ENCODE measurements around the gene NOL4.

Gene NOL4

DNA sequence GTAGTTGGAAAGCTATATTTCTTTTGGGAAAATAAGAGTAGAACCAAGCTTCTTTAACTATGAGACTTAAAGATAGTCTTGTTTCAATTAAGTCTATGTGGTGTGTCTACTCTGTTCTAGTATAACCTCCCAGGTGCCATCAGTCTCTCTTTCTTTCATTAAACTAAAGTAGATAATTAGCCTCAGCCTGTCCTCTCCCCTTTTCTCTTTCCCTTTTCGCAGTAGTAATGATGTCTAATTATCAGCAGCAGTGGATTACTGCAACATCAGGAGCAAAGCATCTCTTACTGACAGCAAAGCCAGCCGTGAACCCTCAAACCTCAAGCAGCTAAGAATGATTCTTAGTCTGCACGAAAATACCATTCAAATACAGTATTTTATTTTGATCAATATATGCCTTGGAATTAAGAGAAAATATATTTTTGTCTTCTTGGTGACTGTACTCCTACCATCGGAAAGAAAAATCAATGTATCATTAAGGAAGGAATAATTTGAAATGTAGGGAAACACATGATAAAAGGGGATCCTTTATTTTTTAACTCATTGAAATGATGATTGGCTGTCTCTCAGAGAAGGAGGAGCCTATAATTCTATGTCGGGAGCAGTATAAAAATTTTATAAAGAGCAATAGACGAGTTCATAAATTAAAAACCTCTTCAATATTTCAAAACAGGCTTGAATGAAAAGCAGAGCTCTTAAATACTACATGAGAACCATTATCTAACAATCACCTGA is 4.5 kb downstream of the NOL4 start:
- Histone ChIP-seq H3K4me3 (no peak overlapping the region), H3K27ac (no peak overlapping the region)
- TF ChIP-seq, protein P1, sequence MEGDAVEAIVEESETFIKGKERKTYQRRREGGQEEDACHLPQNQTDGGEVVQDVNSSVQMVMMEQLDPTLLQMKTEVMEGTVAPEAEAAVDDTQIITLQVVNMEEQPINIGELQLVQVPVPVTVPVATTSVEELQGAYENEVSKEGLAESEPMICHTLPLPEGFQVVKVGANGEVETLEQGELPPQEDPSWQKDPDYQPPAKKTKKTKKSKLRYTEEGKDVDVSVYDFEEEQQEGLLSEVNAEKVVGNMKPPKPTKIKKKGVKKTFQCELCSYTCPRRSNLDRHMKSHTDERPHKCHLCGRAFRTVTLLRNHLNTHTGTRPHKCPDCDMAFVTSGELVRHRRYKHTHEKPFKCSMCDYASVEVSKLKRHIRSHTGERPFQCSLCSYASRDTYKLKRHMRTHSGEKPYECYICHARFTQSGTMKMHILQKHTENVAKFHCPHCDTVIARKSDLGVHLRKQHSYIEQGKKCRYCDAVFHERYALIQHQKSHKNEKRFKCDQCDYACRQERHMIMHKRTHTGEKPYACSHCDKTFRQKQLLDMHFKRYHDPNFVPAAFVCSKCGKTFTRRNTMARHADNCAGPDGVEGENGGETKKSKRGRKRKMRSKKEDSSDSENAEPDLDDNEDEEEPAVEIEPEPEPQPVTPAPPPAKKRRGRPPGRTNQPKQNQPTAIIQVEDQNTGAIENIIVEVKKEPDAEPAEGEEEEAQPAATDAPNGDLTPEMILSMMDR (IDR thresholded peaks at IDR 0.05): no peak
- no peak for DNase-seq (ENCODE audit: low spot score)

DNA sequence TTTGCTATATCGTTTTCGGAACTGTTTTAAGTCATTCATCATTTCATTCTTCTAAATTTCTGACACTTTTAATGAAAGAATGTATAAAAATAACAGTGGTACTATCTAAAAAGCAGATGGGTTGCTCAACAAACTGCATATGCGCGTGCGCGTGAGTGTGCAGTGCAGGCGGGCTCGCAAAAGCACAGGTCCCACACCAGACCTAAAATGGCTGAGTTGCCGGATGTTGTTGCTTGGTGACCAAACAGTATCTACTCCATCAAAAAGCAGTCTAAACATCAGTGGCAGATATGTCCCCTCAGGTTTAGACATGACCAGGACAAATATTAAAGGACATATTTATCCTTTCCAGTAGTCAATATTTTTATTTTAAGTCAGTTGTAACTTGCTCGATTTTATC is 5.1 kb downstream of the NOL4 start:
- Histone ChIP-seq H3K27ac (no peak overlapping the region), H3K4me3 (no peak overlapping the region)
- TF ChIP-seq, protein P1 (IDR thresholded peaks at IDR 0.05): no peak
- no peak for DNase-seq (ENCODE audit: low spot score)

DNA sequence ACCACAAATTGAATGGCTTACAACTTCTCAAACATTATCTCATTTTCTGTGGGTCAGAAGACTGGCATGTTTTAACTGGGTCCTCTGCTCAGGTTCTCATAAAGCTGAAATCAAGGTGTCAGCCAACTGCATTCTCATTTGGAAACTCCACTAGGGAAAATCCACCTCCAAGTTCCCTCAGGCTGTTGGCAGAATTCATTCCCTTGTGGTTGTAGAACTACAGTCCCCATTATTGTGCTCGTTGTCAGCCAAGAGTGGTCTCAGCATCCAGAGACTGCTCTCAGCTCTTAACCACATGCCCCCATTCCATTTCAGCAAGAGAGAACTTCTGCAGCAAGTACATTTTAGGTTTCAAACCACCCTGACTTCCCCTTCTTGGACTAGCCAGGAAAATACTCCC is 12.2 kb downstream of the NOL4 start:
- no peak overlapping the region for H3K4me3 ChIP-seq
- H3K27ac ChIP-seq: no peak overlapping the region
- TF ChIP-seq, protein P1 (IDR thresholded peaks at IDR 0.05): no peak
- DNase-seq (ENCODE audit: low spot score): no peak

DNA sequence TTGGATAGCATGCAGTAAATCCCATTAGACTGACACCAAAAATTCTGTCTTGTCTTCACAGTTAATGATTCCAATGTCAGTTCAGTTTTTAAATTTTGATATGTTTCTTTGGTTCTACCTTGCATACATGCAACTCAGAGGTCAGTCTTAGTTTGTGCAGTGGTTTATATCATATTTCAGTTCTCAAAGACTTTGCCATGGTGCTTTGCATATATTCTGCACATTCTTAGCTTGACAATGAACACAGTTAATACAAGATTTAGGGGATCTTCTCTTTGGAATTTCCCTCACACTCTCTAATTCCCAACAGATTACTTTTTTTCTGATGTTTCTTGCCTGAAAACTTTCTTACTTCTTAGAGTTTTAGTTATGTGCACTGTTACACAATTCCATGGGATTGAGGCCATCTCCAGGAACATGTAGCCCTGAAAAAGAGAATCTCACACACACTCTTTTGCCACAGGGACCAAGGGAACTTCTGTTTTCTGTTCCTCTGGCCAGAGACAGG is 17.3 kb downstream of the NOL4 start:
- DNase-seq (ENCODE audit: low spot score): no peak
- TF ChIP-seq, protein P1 (IDR thresholded peaks at IDR 0.05): no peak
- H3K27ac ChIP-seq: no peak overlapping the region
- no peak overlapping the region for H3K4me3 ChIP-seq

DNA sequence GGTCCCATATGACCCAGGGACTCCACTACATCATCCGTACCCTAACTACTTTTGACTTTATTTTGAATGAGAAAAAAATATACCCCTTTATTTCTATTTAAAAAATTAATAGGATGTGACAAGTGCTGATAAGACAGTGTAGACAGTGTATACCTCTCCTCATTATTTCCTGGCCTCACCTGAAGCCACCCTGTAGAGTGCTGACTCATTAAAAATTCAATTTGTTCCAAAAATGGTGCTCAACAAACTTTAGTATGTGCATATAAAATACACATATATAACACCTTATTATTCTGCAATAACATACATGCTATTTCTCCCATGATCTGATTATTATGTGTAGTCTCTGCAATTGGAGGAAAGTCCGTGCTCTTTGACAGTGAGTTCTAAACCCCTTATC is 20.8 kb downstream of the NOL4 start:
- Histone ChIP-seq H3K27ac (no peak overlapping the region), H3K4me3 (no peak overlapping the region)
- DNase-seq (ENCODE audit: low spot score): no peak
- TF ChIP-seq, protein P1 (IDR thresholded peaks at IDR 0.05): no peak

DNA sequence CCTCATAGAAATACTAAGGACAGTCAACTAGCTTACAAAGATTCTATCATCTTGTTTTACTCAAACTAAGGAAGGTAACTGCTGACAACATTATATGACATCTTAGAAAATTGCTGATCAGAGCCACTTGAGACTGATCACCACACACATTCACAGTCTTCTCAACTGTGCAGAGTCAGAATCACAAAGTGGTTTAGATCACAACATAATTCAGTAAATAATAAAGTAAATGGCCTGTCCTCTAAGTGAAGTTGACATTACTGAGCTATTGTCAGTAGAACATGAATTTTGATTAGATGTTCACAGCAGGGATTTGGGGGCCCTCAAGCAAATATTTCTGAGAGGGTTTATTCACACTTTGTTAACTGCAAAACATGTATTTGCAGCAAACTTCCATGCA is 28.5 kb downstream of the NOL4 start:
- no peak overlapping the region for H3K4me3 ChIP-seq
- TF ChIP-seq, protein P1 (IDR thresholded peaks at IDR 0.05): no peak
- no peak overlapping the region for H3K27ac ChIP-seq
- DNase-seq (ENCODE audit: low spot score): no peak

DNA sequence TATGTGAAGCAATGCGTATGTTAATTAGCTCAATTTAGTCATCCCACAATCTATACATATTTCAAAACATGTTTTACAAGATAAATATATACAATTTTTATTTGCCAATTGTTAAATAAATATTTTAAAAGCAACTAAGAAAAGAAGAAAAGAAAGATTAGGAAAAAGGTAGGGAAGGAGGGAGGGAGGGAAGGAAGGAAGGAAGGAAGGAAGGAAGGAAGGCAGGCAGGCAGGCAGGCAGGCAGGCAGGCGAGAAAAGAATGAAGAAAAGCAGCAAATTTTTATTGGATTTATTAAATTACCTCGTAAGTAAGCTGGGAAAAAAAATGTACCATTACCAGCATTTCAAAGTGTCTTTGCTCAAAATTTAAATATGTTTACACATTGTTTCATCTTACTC is 30.5 kb downstream of the NOL4 start:
- no peak overlapping the region for H3K27ac ChIP-seq
- TF ChIP-seq, protein P1 (IDR thresholded peaks at IDR 0.05): no peak
- H3K4me3 ChIP-seq: no peak overlapping the region
- DNase-seq (ENCODE audit: low spot score): no peak

All from coronary artery (tissue), 2 donors.